HTR-8/SVneo (cell line): Measurements from ENCODE around the gene UBQLN1.
"Not testable (repeated sequence)": the region's sequence is repeated elsewhere in the genome, so short reads cannot be mapped to it uniquely, and the experiment has no call there.

Experiments used
- DNase-seq: peaks from one replicate; pipeline ENCODE4 v3.0.0; 2011; ENCODE audit warnings: low spot score, mixed read lengths; ENCODE audit not compliant: insufficient read length
- FAIRE-seq: peaks from 2 replicates; lab custom pipeline; 2011; peaks lifted over from hg19 to GRCh38; lab: Jason Lieb, UNC

UBQLN1 gene

GRCh38 chr9:83639266-83639665, 68.5 kb downstream of the UBQLN1 start:
- DNase-seq (no peak), FAIRE-seq (no peak)

GRCh38 chr9:83637389-83637788, 70.4 kb downstream of the UBQLN1 start:
- FAIRE-seq (no peak), DNase-seq (no peak)

GRCh38 chr9:83636813-83637212, 70.9 kb downstream of the UBQLN1 start:
- no peak for DNase-seq

GRCh38 chr9:83633676-83634075, 74.1 kb downstream of the UBQLN1 start:
- DNase-seq (no peak), FAIRE-seq (no peak)

More at GRCh38 chr9:83636813-83637212, 70.9 kb downstream of the UBQLN1 start:
- no peak for FAIRE-seq

GRCh38 chr9:83633255-83633654, 74.5 kb downstream of the UBQLN1 start:
- FAIRE-seq (no peak), DNase-seq (no peak)

- DNase-seq (no peak), FAIRE-seq (no peak)
Observed at GRCh38 chr9:83630938-83631457, 76.8 kb downstream of the UBQLN1 start.

GRCh38 chr9:83629433-83630104, 78.2 kb downstream of the UBQLN1 start:
- DNase-seq: no peak
- no peak for FAIRE-seq

GRCh38 chr9:83628540-83628939, 79.2 kb downstream of the UBQLN1 start:
- DNase-seq (no peak), FAIRE-seq (no peak)

- FAIRE-seq: no peak
- DNase-seq: no peak
Observed at GRCh38 chr9:83625178-83625577, 82.6 kb downstream of the UBQLN1 start.

GRCh38 chr9:83623679-83624076, 84.1 kb downstream of the UBQLN1 start:
- no peak for FAIRE-seq
- no peak for DNase-seq

GRCh38 chr9:83622939-83623678, 84.6 kb downstream of the UBQLN1 start, which contains the start of gene IDNK:
TSS of gene IDNK (plus strand) at chr9:83623143. CDS start at chr9:83623172, 29 bp downstream.
- no peak for FAIRE-seq
- DNase-seq: peak; percentile 38

GRCh38 chr9:83622433-83622938, 85.3 kb downstream of the UBQLN1 start:
- DNase-seq: no peak
- no peak for FAIRE-seq

GRCh38 chr9:83620841-83621636, 86.7 kb downstream of the UBQLN1 start:
- DNase-seq (peak; percentile 42), FAIRE-seq (no peak)

- FAIRE-seq (no peak), DNase-seq (no peak)
Observed at GRCh38 chr9:83617299-83617698, 90.5 kb downstream of the UBQLN1 start.

GRCh38 chr9:83613298-83613697, 94.5 kb downstream of the UBQLN1 start:
- DNase-seq, FAIRE-seq: not testable (repeated sequence)
